Measurements from ENCODE around the gene AHSG.

DNA sequence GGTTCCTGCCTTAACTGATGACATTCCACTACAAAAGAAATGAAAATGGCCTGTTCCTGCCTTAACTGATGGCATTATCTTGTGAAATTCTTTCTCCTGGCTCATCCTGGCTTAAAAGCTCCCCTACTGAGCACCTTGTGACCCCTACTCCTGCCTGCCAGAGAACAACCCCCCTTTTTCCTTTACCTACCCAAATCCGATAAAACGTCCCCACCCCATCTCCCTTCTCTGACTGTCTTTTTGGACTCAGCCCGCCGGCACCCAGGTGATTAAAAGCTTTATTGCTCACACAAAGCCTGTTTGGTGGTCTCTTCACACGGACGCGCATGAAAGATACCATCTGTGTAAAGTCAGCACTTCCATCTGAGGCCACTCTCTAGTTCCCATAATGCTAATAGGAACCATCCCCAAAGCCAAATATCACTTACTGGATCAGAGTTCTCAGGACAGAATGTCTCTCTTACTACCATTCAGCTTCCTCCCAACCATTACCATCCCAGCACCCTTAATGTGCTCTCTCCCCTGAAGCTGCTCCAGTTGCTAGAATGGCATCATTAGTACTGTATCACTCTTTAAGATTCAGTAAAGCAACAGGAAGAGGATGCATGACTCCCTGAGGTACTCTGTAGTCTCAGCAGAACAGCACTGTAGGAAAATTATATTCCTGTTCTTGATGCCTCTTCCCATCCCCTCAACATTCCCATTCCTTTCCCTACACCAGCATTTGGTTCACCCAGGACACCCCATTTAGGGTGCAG is 50.7 kb downstream of the AHSG start:
- TF ChIP-seq CTCF (IDR thresholded peaks at IDR 0.05) (no peak), POLR2A (IDR thresholded peaks at IDR 0.05) (no peak)
